ENCODE measurements around the gene RABGAP1. TPM values are rescaled to one million over a fixed set of nuclear protein-coding genes. Genes with fewer than 3 reads are reported as not detected.

RABGAP1 gene
- total RNA-seq, 3 donors from 2014 or later, result 49.1 to 93.4 (median 77.7) TPM

DNA sequence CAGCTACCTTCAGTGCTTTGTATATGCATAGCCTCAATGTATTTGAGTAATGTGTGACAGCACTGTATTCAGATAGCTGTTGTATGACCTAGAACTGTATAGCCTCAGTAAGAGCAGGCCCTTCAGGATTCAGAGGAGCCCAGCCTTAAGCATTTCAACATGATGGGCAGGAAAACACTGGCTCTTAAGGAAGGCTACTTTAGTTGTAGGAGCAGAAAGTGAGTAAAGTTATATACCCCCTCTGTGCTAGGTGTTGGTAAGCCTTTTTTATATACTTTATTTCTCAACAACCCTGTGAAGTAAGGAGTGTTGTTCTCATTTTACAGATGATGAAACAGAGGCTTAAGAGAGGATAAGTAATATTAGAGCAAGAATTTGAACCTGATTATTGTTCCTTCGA, 91.1 kb downstream of the RABGAP1 start:
- intact Hi-C loops (cut with DNase I; ENCODE audit: low total_unique reads), result no loop called here
- DNase-seq (ENCODE audit: low spot score in 2 of 2), result no peak
- Histone ChIP-seq H3K4me3 (no peak overlapping the region), H3K36me3 (no peaks in the 10 kb centered on the region), H3K4me1 (no peaks in the 10 kb centered on the region), H3K9me3 (no peaks in the 10 kb centered on the region), H3K27ac (no peak overlapping the region), H3K27me3 (no peaks in the 10 kb centered on the region)
- TF ChIP-seq POLR2AphosphoS5 (IDR thresholded peaks at IDR 0.05), result no peak

DNA sequence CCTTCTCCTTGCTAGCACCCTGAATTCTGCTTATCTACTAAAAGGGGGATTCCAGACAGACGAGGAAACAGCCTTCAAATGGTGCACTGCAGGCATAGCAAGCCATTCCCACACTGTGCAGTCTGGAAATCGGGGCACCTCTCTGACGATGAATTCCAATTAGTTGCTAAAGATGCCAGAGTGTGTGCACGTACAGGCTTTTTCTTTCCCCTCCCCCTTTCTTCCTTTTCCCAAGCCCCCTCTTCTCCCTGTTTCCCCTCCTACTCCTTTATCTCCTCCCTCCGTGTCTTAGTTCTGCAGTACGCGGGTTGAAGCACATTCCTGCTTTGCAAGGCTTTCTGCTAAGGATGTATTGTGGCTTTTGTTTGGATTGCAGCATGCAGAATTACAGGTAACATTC, 92.5 kb downstream of the RABGAP1 start, which contains the start of gene GPR21:
Gene GPR21, plus strand, starts transcription at position 316 of the 400 bp plus-strand sequence. CDS start 900 bp downstream, outside the sequence.
- intact Hi-C loops (cut with DNase I; ENCODE audit: low total_unique reads), result no loop called here
- Histone ChIP-seq H3K9me3 (no peaks in the 10 kb centered on the region), H3K27me3 (no peaks in the 10 kb centered on the region), H3K36me3 (no peaks in the 10 kb centered on the region), H3K4me3 (peak within 1 kb of the TSS in 1 of 3 donors; percentile 20), H3K4me1 (no peaks in the 10 kb centered on the region), H3K27ac (no peak within 1 kb of the TSS)
- TF ChIP-seq POLR2A (IDR thresholded peaks at IDR 0.05) (no peak), POLR2AphosphoS5 (IDR thresholded peaks at IDR 0.05) (no peak)
- TF ChIP-seq, protein P1, sequence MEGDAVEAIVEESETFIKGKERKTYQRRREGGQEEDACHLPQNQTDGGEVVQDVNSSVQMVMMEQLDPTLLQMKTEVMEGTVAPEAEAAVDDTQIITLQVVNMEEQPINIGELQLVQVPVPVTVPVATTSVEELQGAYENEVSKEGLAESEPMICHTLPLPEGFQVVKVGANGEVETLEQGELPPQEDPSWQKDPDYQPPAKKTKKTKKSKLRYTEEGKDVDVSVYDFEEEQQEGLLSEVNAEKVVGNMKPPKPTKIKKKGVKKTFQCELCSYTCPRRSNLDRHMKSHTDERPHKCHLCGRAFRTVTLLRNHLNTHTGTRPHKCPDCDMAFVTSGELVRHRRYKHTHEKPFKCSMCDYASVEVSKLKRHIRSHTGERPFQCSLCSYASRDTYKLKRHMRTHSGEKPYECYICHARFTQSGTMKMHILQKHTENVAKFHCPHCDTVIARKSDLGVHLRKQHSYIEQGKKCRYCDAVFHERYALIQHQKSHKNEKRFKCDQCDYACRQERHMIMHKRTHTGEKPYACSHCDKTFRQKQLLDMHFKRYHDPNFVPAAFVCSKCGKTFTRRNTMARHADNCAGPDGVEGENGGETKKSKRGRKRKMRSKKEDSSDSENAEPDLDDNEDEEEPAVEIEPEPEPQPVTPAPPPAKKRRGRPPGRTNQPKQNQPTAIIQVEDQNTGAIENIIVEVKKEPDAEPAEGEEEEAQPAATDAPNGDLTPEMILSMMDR (IDR thresholded peaks at IDR 0.05), result no peak
- no peak for DNase-seq (ENCODE audit: low spot score in 2 of 2)

DNA sequence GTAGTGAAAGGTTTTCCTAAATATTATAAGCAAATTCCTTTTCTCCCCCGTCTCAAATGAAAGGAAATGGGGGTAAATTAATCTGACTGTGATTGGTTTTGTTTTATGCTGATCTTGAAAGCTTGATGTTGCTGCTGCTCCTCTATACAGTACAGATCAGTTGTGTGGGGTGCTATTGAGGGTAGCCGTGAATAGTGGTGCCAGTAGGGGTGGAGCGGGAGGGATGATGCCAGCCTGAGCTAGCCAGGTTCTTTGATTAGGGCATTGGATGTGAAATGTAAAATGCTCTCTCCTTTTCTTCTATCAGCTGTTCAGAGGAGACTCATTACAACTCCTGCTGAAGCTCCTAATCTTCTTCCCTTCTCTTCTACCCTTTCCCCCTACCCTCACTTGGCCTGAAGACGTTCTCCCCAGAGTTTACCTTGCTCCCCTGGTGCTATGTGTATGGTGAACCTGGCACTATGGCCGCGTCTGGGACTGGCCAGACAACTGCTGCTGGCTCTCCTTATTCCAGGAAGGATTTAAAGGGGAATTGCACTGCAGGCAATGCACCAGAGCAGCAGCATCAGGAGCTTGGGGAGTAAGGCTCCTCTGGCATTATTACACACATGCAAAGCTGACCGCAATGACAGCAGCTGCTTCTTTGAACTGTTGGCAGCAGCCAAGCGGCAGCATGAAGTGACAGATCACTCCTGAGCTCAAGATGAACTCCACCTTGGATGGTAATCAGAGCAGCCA, 93.2 kb downstream of the RABGAP1 start:
- no peaks in the 10 kb centered on the region for H3K4me1 ChIP-seq
- H3K36me3 ChIP-seq, result no peaks in the 10 kb centered on the region

GRCh38 chr9:123034881-123035510, 94.2 kb downstream of the RABGAP1 start:
- Histone ChIP-seq H3K36me3 (no peaks in the 10 kb centered on the region), H3K27me3 (no peaks in the 10 kb centered on the region), H3K9me3 (no peaks in the 10 kb centered on the region), H3K4me1 (no peaks in the 10 kb centered on the region), H3K27ac (no peak overlapping the region), H3K4me3 (peak overlapping the region; percentile 7 to 23 (median 20))
- intact Hi-C loops (cut with DNase I; ENCODE audit: low total_unique reads), result no loop called here
- DNase-seq (ENCODE audit: low spot score in 2 of 2), result no peak
- TF ChIP-seq POLR2A (IDR thresholded peaks at IDR 0.05) (no peak), POLR2AphosphoS5 (IDR thresholded peaks at IDR 0.05) (no peak)
- TF ChIP-seq, protein P1 (IDR thresholded peaks at IDR 0.05), result no peak

More for the DNA sequence above, 93.2 kb downstream of the RABGAP1 start:
- peak overlapping the region in 1 of 3 donors; percentile 20 for H3K4me3 ChIP-seq
- DNase-seq (ENCODE audit: low spot score in 2 of 2), result no peak
- TF ChIP-seq, protein P1 (IDR thresholded peaks at IDR 0.05), result no peak
- TF ChIP-seq POLR2AphosphoS5 (IDR thresholded peaks at IDR 0.05) (no peak), POLR2A (IDR thresholded peaks at IDR 0.05) (no peak)
- no peaks in the 10 kb centered on the region for H3K27me3 ChIP-seq
- no peak overlapping the region for H3K27ac ChIP-seq
- intact Hi-C loops (cut with DNase I; ENCODE audit: low total_unique reads), result no loop called here
- no peaks in the 10 kb centered on the region for H3K9me3 ChIP-seq

- Histone ChIP-seq H3K27me3 (no peaks in the 10 kb centered on the region), H3K4me1 (no peaks in the 10 kb centered on the region), H3K27ac (no peak overlapping the region), H3K36me3 (no peaks in the 10 kb centered on the region), H3K9me3 (no peaks in the 10 kb centered on the region), H3K4me3 (no peak overlapping the region)
- intact Hi-C loops (cut with DNase I; ENCODE audit: low total_unique reads), result no loop called here
- TF ChIP-seq POLR2AphosphoS5 (IDR thresholded peaks at IDR 0.05) (no peak), POLR2A (IDR thresholded peaks at IDR 0.05) (no peak)
- TF ChIP-seq, protein P1 (IDR thresholded peaks at IDR 0.05), result no peak
- no peak for DNase-seq (ENCODE audit: low spot score in 2 of 2)
These were observed 95.0 kb downstream of the RABGAP1 start for GRCh38 chr9:123035791-123036190.
